WTC11 (cell line): ENCODE measurements around the gene ADARB2. TPM values are rescaled to one million over a fixed set of nuclear protein-coding genes. Genes with fewer than 3 reads are reported as not detected.

Source experiments
- ATAC-seq: fragments of 200-7000 bp; cut with Tn5 transposase; 2 replicates; pipeline ENCODE4 v1.10.0; 2021; ENCODE audit warnings: mild to moderate bottlenecking, moderate library complexity
- CTCF ChIA-PET: fragments of 300-600 bp; sonication (Branson Sonifier 250); formaldehyde crosslinking; loops from one replicate; lab custom pipeline; 2021; ENCODE audit warnings: antibody characterized with exemption; lab: Charles Lee
- POLR2A ChIA-PET: fragments of 350-600 bp; sonication (Branson Sonifier 250); formaldehyde crosslinking; loops from one replicate; lab custom pipeline; 2021; ENCODE audit warnings: antibody characterized with exemption; lab: Charles Lee
- DNase-seq: peaks from one replicate; pipeline ENCODE4 v3.0.0; 2021; ENCODE audit warnings: low spot score
- H3K27ac Mint-ChIP-seq: 2 replicates; pipeline ENCODE4 v1.8.0; 2021; ENCODE audit warnings: mixed read lengths
- H3K27me3 Mint-ChIP-seq: 2 replicates; pipeline ENCODE4 v1.8.0; 2021; ENCODE audit warnings: low read depth, mild to moderate bottlenecking, moderate library complexity, mixed read lengths
- H3K36me3 Mint-ChIP-seq: 2 replicates; pipeline ENCODE4 v1.8.0; 2021; ENCODE audit warnings: mixed read lengths
- H3K4me1 Mint-ChIP-seq: 2 replicates; pipeline ENCODE4 v1.8.0; 2022; ENCODE audit warnings: mixed read lengths
- H3K4me3 Mint-ChIP-seq: 2 replicates; pipeline ENCODE4 v1.8.0; 2021; ENCODE audit warnings: mild to moderate bottlenecking, moderate library complexity, mixed read lengths
- H3K9me3 Mint-ChIP-seq: 2 replicates; pipeline ENCODE4 v1.8.0; 2021; ENCODE audit warnings: mixed read lengths
- AR ChIP-seq: fragments of 250-450 bp; sonication (Bioruptor Pico); IDR thresholded peaks from 2 replicates; pipeline ENCODE4 v1.9.0; 2021; ENCODE audit warnings: mild to moderate bottlenecking
- ERG ChIP-seq: fragments of 250-450 bp; sonication (Bioruptor Pico); IDR thresholded peaks from 2 replicates; pipeline ENCODE4 v1.8.0; 2021; ENCODE audit warnings: mild to moderate bottlenecking
- JUN ChIP-seq: sonication (generic); formaldehyde crosslinking; IDR thresholded peaks from 2 replicates; pipeline ENCODE4 v1.8.0; 2023; ENCODE audit warnings: mild to moderate bottlenecking, missing genetic modification reagents
- NFATC4 ChIP-seq: fragments of 250-450 bp; sonication (Bioruptor Pico); IDR thresholded peaks from 2 replicates; pipeline ENCODE4 v1.9.0; 2021; ENCODE audit warnings: mild to moderate bottlenecking
- NR2C2 ChIP-seq: sonication (generic); formaldehyde crosslinking; IDR thresholded peaks from 2 replicates; pipeline ENCODE4 v1.8.0; 2022; ENCODE audit warnings: mild to moderate bottlenecking, missing genetic modification reagents
- OVOL2 ChIP-seq: fragments of 250-450 bp; sonication (Bioruptor Pico); IDR thresholded peaks from 2 replicates; pipeline ENCODE4 v1.9.0; 2021; ENCODE audit warnings: mild to moderate bottlenecking, borderline replicate concordance
- PRDM15 ChIP-seq: sonication (generic); formaldehyde crosslinking; IDR thresholded peaks from 2 replicates; pipeline ENCODE4 v1.8.0; 2022; ENCODE audit warnings: missing genetic modification reagents
- PRRX2 ChIP-seq: fragments of 250-450 bp; sonication (Bioruptor Pico); IDR thresholded peaks from 2 replicates; pipeline ENCODE4 v1.8.0; 2021; ENCODE audit warnings: mild to moderate bottlenecking
- RELA ChIP-seq: sonication (generic); formaldehyde crosslinking; IDR thresholded peaks from 2 replicates; pipeline ENCODE4 v1.8.1; 2022; ENCODE audit warnings: missing genetic modification reagents, mild to moderate bottlenecking, borderline replicate concordance
- RORB ChIP-seq: fragments of 250-450 bp; sonication (Bioruptor Pico); IDR thresholded peaks from 2 replicates; pipeline ENCODE4 v1.9.0; 2021; ENCODE audit warnings: mild to moderate bottlenecking
- TCF7 ChIP-seq: sonication (generic); formaldehyde crosslinking; IDR thresholded peaks from 2 replicates; pipeline ENCODE4 v1.8.0; 2022; ENCODE audit warnings: mild to moderate bottlenecking, low read depth, missing genetic modification reagents, moderate library complexity
- ZNF138 ChIP-seq: sonication (generic); formaldehyde crosslinking; conservative IDR thresholded peaks from 2 replicates; pipeline ENCODE4 v1.8.1; 2022; ENCODE audit warnings: mild to moderate bottlenecking, moderate library complexity, missing genetic modification reagents
- ZNF425 ChIP-seq: fragments of 250-450 bp; sonication (Bioruptor Pico); conservative IDR thresholded peaks from 2 replicates; pipeline ENCODE4 v1.9.0; 2021; ENCODE audit warnings: mild to moderate bottlenecking
- ZNF532 ChIP-seq: fragments of 250-450 bp; sonication (Bioruptor Pico); IDR thresholded peaks from 2 replicates; pipeline ENCODE4 v1.9.0; 2021; ENCODE audit warnings: mild to moderate bottlenecking, borderline replicate concordance
- total RNA-seq: library from RNA; stranded (reverse); gene quantifications from 3 replicates; pipeline ENCODE4 v1.2.3, GENCODE V29; 2021

ADARB2 gene
- total RNA-seq, 1 experiment from 2014 or later: 3.7 TPM

GRCh38 chr10:1671366-1672000, 65.8 kb downstream of the ADARB2 start (continued):
- TF ChIP-seq ZNF532 (CRISPR knock-in tag): no peak
- TF ChIP-seq NR2C2 (CRISPR knock-in tag): no peak
- TF ChIP-seq, all 79 proteins: peak for 0

GRCh38 chr10:1670541-1671365, 66.6 kb downstream of the ADARB2 start:
- Mint-ChIP-seq H3K9me3 (no peaks in the 10 kb centered on the region; the same call in 1 of the 2 replicates), H3K4me3 (no peak overlapping the region), H3K36me3 (no peaks in the 10 kb centered on the region), H3K4me1 (peaks cover 13% of the 10 kb centered on the region), H3K27ac (peak overlapping the region; percentile 12; the same call in 1 of the 2 replicates), H3K27me3 (no peaks in the 10 kb centered on the region; the same call in 1 of the 2 replicates)
- ChIA-PET POLR2A (no interaction called here), CTCF (interaction anchor here (0.9 kb wide), 1 partner anchor 302 kb away, joined by 4 read pairs; no protein-coding TSS in a partner anchor)
- no peak for ATAC-seq
- DNase-seq: no peak
- TF ChIP-seq AR (no peak), ZNF425 (CRISPR knock-in tag) (no peak), ZNF532 (CRISPR knock-in tag) (no peak), RELA (no peak), JUN (no peak), OVOL2 (CRISPR knock-in tag) (no peak), RORB (CRISPR knock-in tag) (no peak), NR2C2 (CRISPR knock-in tag) (no peak), NFATC4 (CRISPR knock-in tag) (no peak), TCF7 (CRISPR knock-in tag) (no peak), ZNF138 (no peak), ERG (no peak), PRRX2 (no peak), PRDM15 (no peak)
